T follicular helper cell (primary cell): Measurements from ENCODE around the gene EVPL.
"Not testable (repeated sequence)": the region's sequence is repeated elsewhere in the genome, so short reads cannot be mapped to it uniquely, and the experiment has no call there.

Experiments used
- DNase-seq: peaks from one replicate; pipeline ENCODE4 v3.0.0-alpha.2; 2020; ENCODE audit warnings: low read depth

The EVPL gene

GRCh38 chr17:75998327-75998795 is 28.7 kb downstream of the EVPL start:
- DNase-seq: no peak

GRCh38 chr17:75996665-75997590 is 30.2 kb downstream of the EVPL start:
- DNase-seq: no peak

- DNase-seq: no peak
Observed at GRCh38 chr17:75995385-75995925, 31.7 kb downstream of the EVPL start.

- DNase-seq: no peak
Observed at GRCh38 chr17:75994802-75995370, 32.2 kb downstream of the EVPL start.

- DNase-seq: no peak
Observed at GRCh38 chr17:75991396-75991795, 35.7 kb downstream of the EVPL start.

GRCh38 chr17:75987041-75987440 is 40.1 kb downstream of the EVPL start:
- DNase-seq: no peak

GRCh38 chr17:75985986-75986385 is 41.1 kb downstream of the EVPL start:
- no peak for DNase-seq

GRCh38 chr17:75983501-75984181 is 43.5 kb downstream of the EVPL start:
- no peak for DNase-seq

- no peak for DNase-seq
Observed at GRCh38 chr17:75981019-75981615, 46.0 kb downstream of the EVPL start.

GRCh38 chr17:75980188-75981018 is 46.7 kb downstream of the EVPL start:
- DNase-seq: no peak

- DNase-seq: no peak
Observed at GRCh38 chr17:75979705-75980187, 47.4 kb downstream of the EVPL start.

GRCh38 chr17:75978938-75979704 is 48.0 kb downstream of the EVPL start, which contains the start of the genes ACOX1 and TEN1:
Gene ACOX1 (minus strand): TSS chr17:75979166. CDS start chr17:75979073, 93 bp downstream.
Gene TEN1 (plus strand): TSS chr17:75979240. CDS start chr17:75986193, 6,953 bp downstream.
- peak; percentile 92 for DNase-seq

- no peak for DNase-seq
Observed at GRCh38 chr17:75976175-75976848, 50.8 kb downstream of the EVPL start.

GRCh38 chr17:75975757-75976174 is 51.3 kb downstream of the EVPL start:
- DNase-seq: no peak

- not testable (repeated sequence) for DNase-seq
Observed at GRCh38 chr17:75975187-75975586, 51.9 kb downstream of the EVPL start.

GRCh38 chr17:75970626-75971025 is 56.5 kb downstream of the EVPL start:
- no peak for DNase-seq

GRCh38 chr17:75970011-75970523 is 57.0 kb downstream of the EVPL start:
- no peak for DNase-seq

- DNase-seq: not testable (repeated sequence)
Observed at GRCh38 chr17:75969044-75969443, 58.1 kb downstream of the EVPL start.

- DNase-seq: no peak
Observed at GRCh38 chr17:75965468-75965867, 61.6 kb downstream of the EVPL start.
